Measurements from ENCODE around the gene FKBP4. TPM values are rescaled to one million over a fixed set of nuclear protein-coding genes. Genes with fewer than 3 reads are reported as not detected.

FKBP4 gene
- total RNA-seq, 1 donor from 2014 or later: 68.7 TPM

- Histone ChIP-seq H3K27ac (ENCODE audit: low read depth, low read length) (no peak overlapping the region), H3K4me3 (ENCODE audit: insufficient read depth, low read depth, low read length) (no peak overlapping the region), H4K20me1 (ENCODE audit: insufficient read depth, low read length) (no peaks in the 10 kb centered on the region), H3K9ac (ENCODE audit: low read length) (no peak overlapping the region), H3K9me3 (ENCODE audit: insufficient read depth, low read depth, low read length) (no peaks in the 10 kb centered on the region), H2AFZ (ENCODE audit: low read depth, low read length) (no peak overlapping the region), H3K79me2 (ENCODE audit: insufficient read depth, low read length) (no peaks in the 10 kb centered on the region), H3K4me2 (ENCODE audit: low read length) (no peak overlapping the region), H3K36me3 (ENCODE audit: insufficient read depth, low read length) (no peaks in the 10 kb centered on the region), H3K4me1 (ENCODE audit: insufficient read depth, low read length) (peaks cover 9% of the 10 kb centered on the region), H3K27me3 (ENCODE audit: insufficient read depth, low read length) (no peaks in the 10 kb centered on the region)
- DNase-seq (ENCODE audit: low read depth): peak; percentile 49
- H3K27ac Mint-ChIP-seq (ENCODE audit: unreplicated experiment): no peak overlapping the region
- peak; percentile 23 for FAIRE-seq
- H3K9me3 Mint-ChIP-seq (ENCODE audit: unreplicated experiment): no peaks in the 10 kb centered on the region
- H3K36me3 Mint-ChIP-seq (ENCODE audit: low read depth, unreplicated experiment): peaks cover 5% of the 10 kb centered on the region
- H3K4me1 Mint-ChIP-seq (ENCODE audit: low read depth, unreplicated experiment): peaks cover 15% of the 10 kb centered on the region
- H3K4me3 Mint-ChIP-seq (ENCODE audit: unreplicated experiment): peak overlapping the region; percentile 16
- TF ChIP-seq EZH2 (IDR thresholded peaks at IDR 0.05; ENCODE audit: insufficient read depth, low read length) (no peak), CTCF (IDR thresholded peaks at IDR 0.05; ENCODE audit: insufficient read depth, low read depth, low read length) (peak; percentile 79)
- H3K27me3 Mint-ChIP-seq (ENCODE audit: low read depth, unreplicated experiment): peaks cover 1% of the 10 kb centered on the region
Observed at GRCh38 chr12:2853626-2854025, 58.9 kb downstream of the FKBP4 start.

Other genes with a start within 250 kb of the FKBP4 start
- gene ITFG2, start 17.7 kb downstream of the FKBP4 start, total RNA-seq: 20.1 and 20.2 TPM in 2 replicates
- gene NRIP2, start 40.1 kb downstream of the FKBP4 start, total RNA-seq: not detected in 2 replicates
- gene TEX52, start 62.1 kb downstream of the FKBP4 start, total RNA-seq: not detected in 2 replicates
- 3.9 and 7.1 TPM in 2 replicates for gene FOXM1, start 82.2 kb downstream of the FKBP4 start, total RNA-seq
- gene RHNO1, start 82.3 kb downstream of the FKBP4 start, total RNA-seq: 15.0 and 15.6 TPM in 2 replicates
- 23.6 and 26.4 TPM in 2 replicates for gene TULP3, start 95.9 kb downstream of the FKBP4 start, total RNA-seq
- 13.0 and 19.1 TPM in 2 replicates for gene TEAD4, start 164.4 kb downstream of the FKBP4 start, total RNA-seq

Measured in astrocyte (in vitro differentiated cells and primary cell).